IMR-90 (cell line): Measurements from ENCODE around the gene CDR2. TPM values are rescaled to one million over a fixed set of nuclear protein-coding genes. Genes with fewer than 3 reads are reported as not detected.

Source experiments
- ATAC-seq: fragments of 200-7000 bp; cut with Tn5 transposase; 2 replicates; pipeline ENCODE4 v1.9.1; 2020; ENCODE audit warnings: low read depth, mild to moderate bottlenecking, moderate library complexity
- BruUV-seq: library from RNA; stranded (reverse); fragments of 400-500 nt; replicated peaks from 2 replicates; lab custom pipeline; 2021; lab: Mats Ljungman, UMichigan
- CTCF ChIA-PET: fragments of 300-600 bp; formaldehyde crosslinking; extraction: SDS; loops from one replicate; lab custom pipeline; 2021; ENCODE audit warnings: antibody characterized with exemption; lab: Yijun Ruan, JAX
- POLR2A ChIA-PET: fragments of 300-600 bp; sonication (Branson Sonifier 250); formaldehyde crosslinking; loops from one replicate; lab custom pipeline; 2022; ENCODE audit warnings: antibody characterized with exemption; ENCODE audit not compliant: unreplicated experiment; lab: Charles Lee
- DNase-seq: peaks from one replicate; pipeline ENCODE4 v3.0.0; 2013
- H2AFZ ChIP-seq: replicated peaks from 2 replicates; pipeline ENCODE3; 2013; ENCODE audit warnings: low read length, mild to moderate bottlenecking; ENCODE audit not compliant: poor library complexity
- H2AK5ac ChIP-seq: 2 replicates; pipeline ENCODE4 v1.6.1; 2013; ENCODE audit warnings: low read depth, low read length, inconsistent platforms
- H2AK9ac ChIP-seq: replicated peaks from 2 replicates; pipeline ENCODE3; 2013; ENCODE audit warnings: mild to moderate bottlenecking, low read depth, low read length, moderate library complexity; ENCODE audit not compliant: poor library complexity
- H2BK120ac ChIP-seq: 2 replicates; pipeline ENCODE4 v1.6.1; 2013; ENCODE audit warnings: low read depth, low read length, inconsistent platforms
- H2BK15ac ChIP-seq: 3 replicates; pipeline ENCODE4 v1.6.1; 2013; ENCODE audit warnings: low read depth, low read length, inconsistent platforms
- H2BK20ac ChIP-seq: 2 replicates; pipeline ENCODE4 v1.6.1; 2013; ENCODE audit warnings: low read depth, mild to moderate bottlenecking, inconsistent platforms, low read length, moderate library complexity
- H2BK5ac ChIP-seq: 2 replicates; pipeline ENCODE4 v1.6.1; 2013; ENCODE audit warnings: mild to moderate bottlenecking, low read depth, low read length, inconsistent platforms; ENCODE audit not compliant: poor library complexity, severe bottlenecking
- H3K14ac ChIP-seq: replicated peaks from 2 replicates; pipeline ENCODE4 v1.6.1; 2013; ENCODE audit warnings: low read depth, low read length, inconsistent platforms
- H3K18ac ChIP-seq: 2 replicates; pipeline ENCODE4 v1.6.1; 2013; ENCODE audit warnings: low read depth, low read length, control low read depth
- H3K23ac ChIP-seq: 2 replicates; pipeline ENCODE4 v1.6.1; 2013; ENCODE audit warnings: low read depth, low read length, inconsistent platforms
- H3K27ac ChIP-seq: 2 replicates; pipeline ENCODE4 v1.5.1; 2013; ENCODE audit warnings: mild to moderate bottlenecking, control low read depth, low read length; ENCODE audit not compliant: insufficient read depth
- H3K27me3 ChIP-seq: 2 replicates; pipeline ENCODE4 v1.6.1; 2013; ENCODE audit warnings: low read length; ENCODE audit not compliant: control insufficient read depth, insufficient read depth
- H3K36me3 ChIP-seq: 2 replicates; pipeline ENCODE4 v1.6.1; 2013; ENCODE audit warnings: low read length, mixed read lengths; ENCODE audit not compliant: control insufficient read depth, insufficient read depth
- H3K4ac ChIP-seq: 2 replicates; pipeline ENCODE4 v1.6.1; 2013; ENCODE audit warnings: low read depth, low read length, inconsistent platforms
- H3K4me1 ChIP-seq: 2 replicates; pipeline ENCODE4 v1.6.1; 2013; ENCODE audit warnings: low read length, mixed read lengths; ENCODE audit not compliant: control insufficient read depth, insufficient read depth
- H3K4me2 ChIP-seq: 2 replicates; pipeline ENCODE4 v1.6.1; 2013; ENCODE audit warnings: low read depth, mild to moderate bottlenecking, control low read depth, low read length, moderate library complexity
- H3K4me3 ChIP-seq: 2 replicates; pipeline ENCODE4 v1.5.1; 2013; ENCODE audit warnings: low read depth, mild to moderate bottlenecking, control low read depth, low read length, moderate library complexity; ENCODE audit not compliant: insufficient read depth
- H3K56ac ChIP-seq: 2 replicates; pipeline ENCODE4 v1.6.1; 2013; ENCODE audit warnings: low read length, inconsistent platforms; ENCODE audit not compliant: insufficient read depth; ENCODE audit errors: extremely low read depth
- H3K79me1 ChIP-seq, 2 experiments: 2 replicates each; pipeline ENCODE4 v1.6.1; 2013; ENCODE audit warnings: low read length in 2 of 2, inconsistent platforms in 1 of 2, low read depth in 1 of 2
- H3K9ac ChIP-seq: 2 replicates; pipeline ENCODE4 v1.6.1; 2013; ENCODE audit warnings: low read depth, low read length, control low read depth
- H3K9me1 ChIP-seq: 2 replicates; pipeline ENCODE4 v1.6.1; 2013; ENCODE audit warnings: low read length, inconsistent platforms; ENCODE audit not compliant: insufficient read depth
- H3K9me3 ChIP-seq: 2 replicates; pipeline ENCODE4 v1.6.1; 2013; ENCODE audit warnings: low read length; ENCODE audit not compliant: control insufficient read depth, insufficient read depth
- H4K20me1 ChIP-seq: 2 replicates; pipeline ENCODE4 v1.6.1; 2013; ENCODE audit warnings: low read length, inconsistent platforms; ENCODE audit not compliant: insufficient read depth
- H4K5ac ChIP-seq: 2 replicates; pipeline ENCODE4 v1.6.1; 2013; ENCODE audit warnings: mild to moderate bottlenecking, low read depth, low read length, control low read depth
- H4K8ac ChIP-seq, 2 experiments: 2 replicates each; pipeline ENCODE4 v1.6.1; 2013; ENCODE audit warnings: low read depth in 2 of 2, low read length in 2 of 2, control low read depth in 1 of 2, inconsistent platforms in 1 of 2
- H4K91ac ChIP-seq: 2 replicates; pipeline ENCODE4 v1.6.1; 2013; ENCODE audit warnings: low read depth, low read length, inconsistent platforms; ENCODE audit not compliant: insufficient read depth
- BHLHE40 ChIP-seq: fragments of 150-350 bp; IDR thresholded peaks from 2 replicates; pipeline ENCODE4 v1.6.1; 2016; ENCODE audit warnings: mild to moderate bottlenecking, low read depth, low read length
- RCOR1 ChIP-seq: IDR thresholded peaks from 2 replicates; pipeline ENCODE4 v1.6.1; 2012; ENCODE audit warnings: mild to moderate bottlenecking, low read length, improper control_type of control experiment; ENCODE audit not compliant: insufficient replicate concordance
- SMC3 ChIP-seq: fragments of 150-350 bp; IDR thresholded peaks from 2 replicates; pipeline ENCODE4 v1.6.1; 2016; ENCODE audit warnings: low read depth, mild to moderate bottlenecking, antibody characterized with exemption, low read length, moderate library complexity
- WGBS, 2 experiments: methylation state at CpG; one replicate each; pipeline versions ENCODE4 v1.1.5 to v1.1.7; 2013; ENCODE audit warnings: missing lambda C conversion rate in 2 of 2; ENCODE audit not compliant: insufficient read length in 1 of 2; ENCODE audit errors: extremely low coverage in 2 of 2; 5-methylcytosine and 5-hydroxymethylcytosine counted together
- dilution Hi-C: fragments of 300-500 bp; cut with HindIII; formaldehyde crosslinking; loops from one replicate; pipeline ENCODE4 v1.14.3; 2018; ENCODE audit warnings: low sequenced_read_pairs; ENCODE audit not compliant: unreplicated experiment
- in situ Hi-C: fragments of 300-500 bp; cut with MboI; formaldehyde crosslinking; loops from 3 replicates; pipeline ENCODE4 v1.14.3; 2019; ENCODE audit warnings: low sequenced_read_pairs, inconsistent platforms, mixed read lengths
- intact Hi-C: fragments of 100-400 bp; cut with micrococcal nuclease; formaldehyde crosslinking; loops from 2 replicates; pipeline ENCODE4 v1.10.0; 2022
- polyA plus RNA-seq, 3 experiments: library from polyadenylated mRNA; depleted of rRNA; stranded (reverse); fragments of >200 nt; gene quantifications; 2 replicates each; pipeline ENCODE4 v1.2.3, GENCODE V29; 2012; ENCODE audit warnings: low replicate concordance in 1 of 3
- total RNA-seq: library from RNA; depleted of rRNA; stranded (reverse); fragments of >200 nt; gene quantifications from 2 replicates; pipeline ENCODE4 v1.2.3, GENCODE V29; 2012
- TF ChIP-seq, protein P1 (sequence below): fragments of 150-350 bp; IDR thresholded peaks from 2 replicates; pipeline ENCODE4 v1.6.1; 2016; ENCODE audit warnings: low read depth, mild to moderate bottlenecking, low read length, moderate library complexity, borderline replicate concordance
- TF ChIP-seq, protein P2 (sequence below): conservative IDR thresholded peaks from 2 replicates; pipeline ENCODE4 v1.5.1; 2012; ENCODE audit warnings: mild to moderate bottlenecking, low read depth, low read length, improper control_type of control experiment

CDR2 gene
- total and polyA plus RNA-seq, 2 of the 4 experiments (the other 2 are of a cell fraction): 37.7 to 48.4 TPM

DNA sequence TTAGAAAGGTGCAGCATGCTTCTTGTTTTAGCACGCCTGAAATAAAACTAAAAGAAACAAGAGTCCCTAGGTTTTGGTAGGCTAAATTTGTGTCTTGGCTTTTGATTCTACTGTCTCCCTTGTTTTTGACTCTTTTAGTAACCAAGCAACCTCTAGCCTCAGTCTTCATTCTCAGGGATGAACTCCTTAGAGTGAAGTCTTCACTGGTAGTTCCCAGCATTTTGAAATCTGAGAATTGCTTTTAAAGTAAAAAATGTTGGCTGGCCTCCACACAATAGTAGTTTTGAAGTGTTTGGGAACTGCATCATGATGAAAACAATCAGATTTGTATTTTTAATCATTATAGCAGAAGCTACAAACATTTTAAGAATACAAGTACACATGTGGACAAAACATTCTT is 6.1 kb upstream of the CDR2 start:
- Histone ChIP-seq H4K8ac (no peak overlapping the region), H2BK15ac (no peak overlapping the region), H3K36me3 (no peaks in the 10 kb centered on the region), H4K20me1 (no peaks in the 10 kb centered on the region), H3K4me2 (peak overlapping the region; percentile 52; the same call in 1 of the 2 replicates), H2BK120ac (no peak overlapping the region), H3K79me1 (peaks cover 3% of the 10 kb centered on the region in 2 experiments; a peak in 2 of 4 replicates), H3K4me1 (peaks cover 6% of the 10 kb centered on the region), H3K4me3 (no peak overlapping the region), H3K23ac (no peak overlapping the region), H3K14ac (no peak overlapping the region), H3K9me1 (no peaks in the 10 kb centered on the region), H4K5ac (no peak overlapping the region), H3K56ac (no peak overlapping the region), H2AK5ac (no peak overlapping the region), H3K27ac (no peak overlapping the region), H2AK9ac (no peak overlapping the region), H2BK20ac (no peak overlapping the region), H3K4ac (no peak overlapping the region), H3K27me3 (no peaks in the 10 kb centered on the region), H3K9ac (no peak overlapping the region), H3K18ac (peak overlapping the region; percentile 72; the same call in 1 of the 2 replicates), H2BK5ac (no peak overlapping the region), H3K9me3 (no peaks in the 10 kb centered on the region), H4K91ac (no peak overlapping the region), H2AFZ (no peak overlapping the region)
- ATAC-seq (peak; percentile 56), DNase-seq (peak; percentile 60)
- WGBS, 2 experiments: no CpG with 5 or more reads among the region's 1 CpG
- dilution Hi-C loops (no loop called here), intact Hi-C loops (no loop called here), in situ Hi-C loops (no loop called here)
- CTCF ChIA-PET: no interaction called here
- POLR2A ChIA-PET: interaction anchor here (0.6 kb wide), 1 partner anchor 52 kb away, joined by 4 read pairs; no protein-coding TSS in a partner anchor
- BruUV-seq: no TSS peak
- TF ChIP-seq SMC3: no peak
- TF ChIP-seq, protein P1, sequence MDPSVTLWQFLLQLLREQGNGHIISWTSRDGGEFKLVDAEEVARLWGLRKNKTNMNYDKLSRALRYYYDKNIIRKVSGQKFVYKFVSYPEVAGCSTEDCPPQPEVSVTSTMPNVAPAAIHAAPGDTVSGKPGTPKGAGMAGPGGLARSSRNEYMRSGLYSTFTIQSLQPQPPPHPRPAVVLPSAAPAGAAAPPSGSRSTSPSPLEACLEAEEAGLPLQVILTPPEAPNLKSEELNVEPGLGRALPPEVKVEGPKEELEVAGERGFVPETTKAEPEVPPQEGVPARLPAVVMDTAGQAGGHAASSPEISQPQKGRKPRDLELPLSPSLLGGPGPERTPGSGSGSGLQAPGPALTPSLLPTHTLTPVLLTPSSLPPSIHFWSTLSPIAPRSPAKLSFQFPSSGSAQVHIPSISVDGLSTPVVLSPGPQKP: no peak
- TF ChIP-seq RCOR1: no peak
- no peak for TF ChIP-seq BHLHE40
- TF ChIP-seq, protein P2, sequence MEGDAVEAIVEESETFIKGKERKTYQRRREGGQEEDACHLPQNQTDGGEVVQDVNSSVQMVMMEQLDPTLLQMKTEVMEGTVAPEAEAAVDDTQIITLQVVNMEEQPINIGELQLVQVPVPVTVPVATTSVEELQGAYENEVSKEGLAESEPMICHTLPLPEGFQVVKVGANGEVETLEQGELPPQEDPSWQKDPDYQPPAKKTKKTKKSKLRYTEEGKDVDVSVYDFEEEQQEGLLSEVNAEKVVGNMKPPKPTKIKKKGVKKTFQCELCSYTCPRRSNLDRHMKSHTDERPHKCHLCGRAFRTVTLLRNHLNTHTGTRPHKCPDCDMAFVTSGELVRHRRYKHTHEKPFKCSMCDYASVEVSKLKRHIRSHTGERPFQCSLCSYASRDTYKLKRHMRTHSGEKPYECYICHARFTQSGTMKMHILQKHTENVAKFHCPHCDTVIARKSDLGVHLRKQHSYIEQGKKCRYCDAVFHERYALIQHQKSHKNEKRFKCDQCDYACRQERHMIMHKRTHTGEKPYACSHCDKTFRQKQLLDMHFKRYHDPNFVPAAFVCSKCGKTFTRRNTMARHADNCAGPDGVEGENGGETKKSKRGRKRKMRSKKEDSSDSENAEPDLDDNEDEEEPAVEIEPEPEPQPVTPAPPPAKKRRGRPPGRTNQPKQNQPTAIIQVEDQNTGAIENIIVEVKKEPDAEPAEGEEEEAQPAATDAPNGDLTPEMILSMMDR: no peak
